GM12878 (cell line): ENCODE results near the gene MT4.

Experiments used
- ATF3 ChIP-seq: IDR thresholded peaks from 2 replicates; pipeline ENCODE4 v1.6.1; 2011; ENCODE audit warnings: low read depth, mild to moderate bottlenecking, low read length, moderate library complexity, borderline replicate concordance; ENCODE audit errors: extremely low read depth
- CHD4 ChIP-seq: fragments of 200-600 bp; sonication (generic); IDR thresholded peaks from 2 replicates; pipeline ENCODE4 v1.6.1; 2016; ENCODE audit warnings: mild to moderate bottlenecking
- CTCF ChIP-seq, 3 experiments: IDR thresholded peaks in 2 of 3; conservative IDR thresholded peaks in 1 of 3; 2 replicates each; pipeline ENCODE4 v1.5.1; 2011; ENCODE audit warnings: low read depth in 3 of 3, low read length in 3 of 3, mild to moderate bottlenecking in 3 of 3, control low read depth in 2 of 3, moderate library complexity in 2 of 3, inconsistent platforms in 1 of 3, mixed read lengths in 1 of 3; ENCODE audit not compliant: control insufficient read depth in 2 of 3, insufficient read depth in 1 of 3; ENCODE audit errors: extremely low read depth in 1 of 3
- IKZF2 ChIP-seq, 2 experiments: fragments of 450-650 bp; IDR thresholded peaks; 2 replicates each; pipeline ENCODE4 v1.6.1; 2017; ENCODE audit warnings: mild to moderate bottlenecking in 2 of 2, moderate library complexity in 2 of 2
- NFXL1 ChIP-seq: fragments of 450-650 bp; IDR thresholded peaks from 2 replicates; pipeline ENCODE4 v1.6.1; 2017; ENCODE audit warnings: antibody characterized with exemption, mild to moderate bottlenecking, borderline replicate concordance
- NFYA ChIP-seq: IDR thresholded peaks from 2 replicates; pipeline ENCODE4 v1.6.1; 2011; ENCODE audit warnings: low read depth, mild to moderate bottlenecking, low read length, improper control_type of control experiment, borderline replicate concordance
- POLR2A ChIP-seq: IDR thresholded peaks from 2 replicates; pipeline ENCODE4 v1.6.1; 2011; ENCODE audit warnings: low read depth, mild to moderate bottlenecking, low read length
- PRDM15 ChIP-seq: fragments of 450-650 bp; formaldehyde crosslinking; IDR thresholded peaks from 2 replicates; pipeline ENCODE4 v1.4.0; 2020; ENCODE audit warnings: mild to moderate bottlenecking, moderate library complexity
- SMC3 ChIP-seq: IDR thresholded peaks from 2 replicates; pipeline ENCODE4 v1.6.1; 2011; ENCODE audit warnings: low read length, improper control_type of control experiment, borderline replicate concordance
- SREBF2 ChIP-seq: IDR thresholded peaks from 2 replicates; pipeline ENCODE4 v1.6.1; 2012; ENCODE audit warnings: mild to moderate bottlenecking, low read length
- TCF3 ChIP-seq: IDR thresholded peaks from 2 replicates; pipeline ENCODE4 v1.6.1; 2012; ENCODE audit warnings: low read depth, mild to moderate bottlenecking, low read length, borderline replicate concordance; ENCODE audit not compliant: insufficient read depth
- ZNF24 ChIP-seq: fragments of 450-650 bp; IDR thresholded peaks from 2 replicates; pipeline ENCODE4 v1.6.1; 2017; ENCODE audit warnings: antibody characterized with exemption, mild to moderate bottlenecking

- TF ChIP-seq SMC3 (no peak), CTCF (IDR thresholded peaks at IDR 0.05 in 2 of 3, conservative IDR thresholded peaks at IDR 0.05 in 1 of 3; ENCODE audit: control insufficient read depth in 2 of 3, extremely low read depth in 1 of 3, insufficient read depth in 1 of 3, low read depth in 3 of 3, low read length in 3 of 3) (no peak), POLR2A (no peak), TCF3 (no peak), IKZF2 (IDR thresholded peaks at IDR 0.05) (no peak), NFYA (no peak), NFXL1 (no peak), CHD4 (no peak), PRDM15 (CRISPR knock-in tag) (no peak), ATF3 (no peak), SREBF2 (no peak), ZNF24 (no peak)
Measured at GRCh38 chr16:56549744-56550385, 15.0 kb upstream of the MT4 start.
